Activated gamma-delta T cell treated with anti-CD3 and anti-CD28 coated beads, Interleukin-2, amount 50 U/mL, for 16 hours (primary cell): ENCODE measurements around the gene BEND4.
"Not testable (repeated sequence)": the region's sequence is repeated elsewhere in the genome, so short reads cannot be mapped to it uniquely, and the experiment has no call there.

Experiments
- DNase-seq: peaks from one replicate; pipeline ENCODE4 v3.0.0-alpha.2; 2020; ENCODE audit warnings: low read depth

BEND4 gene

DNA sequence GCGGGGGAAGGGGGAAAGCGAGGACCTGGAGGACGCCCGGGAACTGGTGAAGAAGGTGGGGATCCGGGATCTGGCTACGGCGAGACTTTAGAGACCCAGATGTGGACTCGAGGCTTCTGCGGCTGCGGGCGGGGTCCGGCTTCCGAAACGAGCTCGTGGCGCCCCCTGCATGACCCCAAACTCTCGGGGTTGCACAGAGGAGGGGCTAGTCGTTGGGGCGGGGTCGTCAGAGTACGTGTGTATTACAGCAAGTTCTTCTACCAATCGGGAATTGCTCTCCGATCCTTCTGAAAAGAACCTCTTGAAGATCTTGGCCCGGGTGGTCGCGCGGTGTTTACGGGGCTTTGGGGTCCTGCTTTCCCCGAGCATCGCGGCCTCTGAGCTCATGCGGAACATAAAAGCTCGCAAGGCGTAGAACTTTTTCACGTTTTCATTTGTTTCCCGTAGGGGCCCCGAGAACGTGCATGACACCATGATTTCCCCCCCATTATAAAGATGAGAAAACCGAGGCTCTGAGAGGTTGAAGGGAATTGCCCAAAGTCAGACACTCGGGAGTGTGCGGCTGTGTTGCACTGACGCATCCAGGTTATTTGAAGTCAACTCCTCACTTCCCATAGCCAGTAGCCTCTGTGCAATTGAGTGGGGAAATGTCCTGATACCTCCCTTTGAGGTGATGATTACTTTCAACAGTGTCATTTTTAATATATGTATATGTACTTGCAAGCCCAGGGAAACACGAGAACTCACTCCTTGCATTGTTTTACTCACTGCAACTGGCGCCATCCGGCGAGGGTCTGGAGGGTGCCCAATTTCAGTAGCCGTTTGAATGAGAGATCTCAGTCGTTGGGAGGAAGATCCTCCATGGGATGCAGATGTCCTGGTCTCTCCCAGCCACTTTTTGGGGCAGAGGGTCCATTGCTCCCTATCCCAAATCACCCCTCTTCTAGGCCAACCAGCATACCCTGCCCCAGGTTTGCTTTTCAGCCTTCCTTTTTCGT lies at the start of gene BEND4:
BEND4 (minus strand) TSS at position 149 of the 998 bp plus-strand sequence. CDS start 512 bp downstream, outside the sequence.
- DNase-seq = peak; percentile 4

DNA sequence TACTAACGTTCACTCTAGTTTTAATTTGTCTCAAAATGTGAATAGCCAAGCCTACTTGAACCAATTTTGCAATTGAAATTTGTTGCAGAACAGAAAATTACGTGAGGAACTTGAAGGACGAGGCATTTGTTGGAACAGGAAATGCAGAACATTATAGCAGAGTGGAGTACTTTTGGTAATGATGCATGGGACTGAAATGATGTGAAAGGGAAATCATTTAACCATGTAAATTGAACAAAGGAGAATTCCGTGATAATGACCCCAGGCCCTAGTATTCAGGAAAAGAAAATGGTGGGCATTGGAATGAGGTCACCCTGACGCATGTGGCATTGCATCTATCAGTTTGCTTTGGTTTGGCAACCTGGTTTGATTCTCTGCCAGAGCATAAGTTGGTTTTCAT lies 44.9 kb upstream of the BEND4 start:
- no peak for DNase-seq

DNA sequence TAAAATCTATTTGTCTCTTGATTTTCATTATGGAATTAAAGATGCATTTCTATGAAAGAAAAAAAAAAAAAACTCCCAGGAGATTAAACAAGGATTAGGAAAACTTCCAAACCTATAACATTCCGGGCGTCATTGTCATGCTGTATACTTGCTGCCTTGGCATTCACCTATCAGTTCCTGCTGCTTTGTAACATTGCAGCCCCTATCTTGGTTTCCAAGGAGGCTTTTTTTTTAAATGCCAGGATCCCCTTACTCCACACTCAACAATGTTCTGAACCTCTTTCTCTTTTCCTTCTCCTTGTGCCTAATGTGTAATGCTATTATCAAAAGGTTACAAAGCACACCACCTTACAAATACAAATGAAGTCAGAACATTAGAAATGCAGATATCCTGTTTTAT lies 20.5 kb upstream of the BEND4 start:
- no peak for DNase-seq

DNA sequence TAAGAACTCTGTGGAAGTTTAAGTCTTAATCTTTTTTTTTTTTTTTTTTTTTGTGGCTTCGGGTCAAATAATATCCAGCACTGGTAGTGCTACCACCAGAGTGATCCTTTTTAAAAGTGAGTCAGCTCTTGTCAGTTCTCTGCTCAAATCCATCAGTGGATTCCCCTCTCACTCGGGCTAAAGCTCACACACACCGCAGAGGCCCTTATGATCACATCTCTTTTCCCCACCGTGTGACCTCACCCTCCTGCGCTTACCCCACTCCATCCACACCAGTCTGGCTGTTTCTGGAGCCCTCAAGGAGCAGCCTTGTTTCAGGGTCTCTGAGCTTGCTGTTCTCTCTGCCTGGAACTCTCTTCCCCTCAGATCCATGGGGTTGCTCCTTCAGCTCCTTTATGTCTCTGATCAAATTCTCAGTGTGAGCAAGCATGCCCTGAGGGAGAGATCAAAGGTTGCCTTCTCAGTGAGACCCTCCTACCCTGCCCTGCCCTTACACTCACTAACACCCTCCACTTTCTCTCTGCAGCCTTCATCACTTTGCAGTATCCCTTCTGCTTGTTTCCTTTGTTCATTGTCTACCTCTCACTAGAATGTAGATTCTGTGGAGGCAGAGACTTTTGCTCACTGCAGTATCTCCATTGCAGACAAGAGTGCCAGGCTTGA lies 19.8 kb upstream of the BEND4 start:
- no peak for DNase-seq

DNA sequence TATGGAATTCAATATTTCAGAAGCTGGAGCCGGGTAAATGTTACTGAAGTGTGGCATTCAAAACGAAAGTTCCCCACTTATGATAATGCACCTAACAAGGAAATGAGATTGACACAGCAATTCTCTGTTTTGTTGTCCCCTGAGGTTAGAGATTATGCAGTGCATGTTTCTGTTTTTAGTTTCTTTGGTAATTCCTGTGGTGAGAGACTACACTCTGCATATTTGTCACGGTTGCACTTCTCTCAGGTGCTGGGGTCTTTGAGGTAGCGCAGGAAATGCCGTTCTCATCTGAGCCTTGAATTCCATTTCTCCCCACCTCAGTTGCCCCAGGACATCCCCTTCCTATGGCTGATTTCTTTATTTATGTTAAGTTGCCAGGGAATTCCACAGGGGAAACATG lies 15.3 kb upstream of the BEND4 start:
- no peak for DNase-seq

DNA sequence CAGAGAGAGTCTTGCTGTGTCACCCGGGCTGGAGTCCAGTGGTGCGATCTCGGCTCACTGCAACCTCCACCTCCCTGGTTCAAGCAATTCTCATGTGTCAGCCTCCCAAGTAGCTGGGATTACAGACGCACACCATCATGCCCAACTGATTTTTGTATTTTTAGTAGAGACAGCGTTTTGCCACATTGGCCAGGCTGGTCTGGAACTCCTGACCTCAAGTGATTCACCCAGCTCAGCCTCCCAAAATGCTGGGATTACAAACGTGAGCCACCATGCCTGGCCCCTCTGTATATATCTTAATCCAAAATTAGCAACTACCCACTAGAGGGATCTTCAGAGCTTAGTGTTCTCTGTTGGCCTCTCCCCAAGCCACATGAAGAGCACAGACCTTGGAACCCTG lies 13.7 kb upstream of the BEND4 start:
- DNase-seq = not testable (repeated sequence)

DNA sequence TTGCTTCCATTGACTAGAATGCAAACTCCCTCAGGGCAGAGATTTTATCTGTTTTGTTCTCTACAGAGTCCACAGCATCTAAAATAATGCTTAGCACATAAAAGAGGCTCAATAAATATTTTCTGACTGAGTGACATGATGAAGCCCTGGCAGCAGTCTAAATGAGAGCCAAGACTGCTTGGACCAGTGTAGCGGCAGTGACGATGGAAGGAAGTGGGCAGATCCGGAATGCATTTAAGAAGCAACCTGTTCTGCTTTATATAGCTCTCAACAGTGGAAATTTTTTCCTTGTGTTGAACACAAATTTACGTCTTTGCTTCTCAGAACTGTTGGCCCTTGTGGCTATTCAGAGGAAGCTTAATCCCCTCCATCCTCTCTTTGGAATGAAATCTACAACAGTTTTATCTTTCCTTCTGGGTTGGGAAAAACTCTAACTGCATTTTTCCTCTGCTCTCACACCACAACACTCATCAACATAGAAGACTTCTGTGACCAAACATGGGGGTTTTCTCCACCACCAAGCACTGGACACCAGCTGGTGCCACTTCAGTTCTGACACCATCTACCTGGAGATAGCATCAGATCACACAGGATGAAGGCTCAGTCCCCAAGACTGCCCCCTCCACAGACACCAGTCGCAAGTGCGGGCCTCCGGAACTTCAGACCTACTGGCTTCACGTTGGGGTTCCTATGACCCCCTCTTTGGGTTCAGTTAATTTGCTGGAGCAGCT lies 7.0 kb upstream of the BEND4 start:
- DNase-seq = no peak

DNA sequence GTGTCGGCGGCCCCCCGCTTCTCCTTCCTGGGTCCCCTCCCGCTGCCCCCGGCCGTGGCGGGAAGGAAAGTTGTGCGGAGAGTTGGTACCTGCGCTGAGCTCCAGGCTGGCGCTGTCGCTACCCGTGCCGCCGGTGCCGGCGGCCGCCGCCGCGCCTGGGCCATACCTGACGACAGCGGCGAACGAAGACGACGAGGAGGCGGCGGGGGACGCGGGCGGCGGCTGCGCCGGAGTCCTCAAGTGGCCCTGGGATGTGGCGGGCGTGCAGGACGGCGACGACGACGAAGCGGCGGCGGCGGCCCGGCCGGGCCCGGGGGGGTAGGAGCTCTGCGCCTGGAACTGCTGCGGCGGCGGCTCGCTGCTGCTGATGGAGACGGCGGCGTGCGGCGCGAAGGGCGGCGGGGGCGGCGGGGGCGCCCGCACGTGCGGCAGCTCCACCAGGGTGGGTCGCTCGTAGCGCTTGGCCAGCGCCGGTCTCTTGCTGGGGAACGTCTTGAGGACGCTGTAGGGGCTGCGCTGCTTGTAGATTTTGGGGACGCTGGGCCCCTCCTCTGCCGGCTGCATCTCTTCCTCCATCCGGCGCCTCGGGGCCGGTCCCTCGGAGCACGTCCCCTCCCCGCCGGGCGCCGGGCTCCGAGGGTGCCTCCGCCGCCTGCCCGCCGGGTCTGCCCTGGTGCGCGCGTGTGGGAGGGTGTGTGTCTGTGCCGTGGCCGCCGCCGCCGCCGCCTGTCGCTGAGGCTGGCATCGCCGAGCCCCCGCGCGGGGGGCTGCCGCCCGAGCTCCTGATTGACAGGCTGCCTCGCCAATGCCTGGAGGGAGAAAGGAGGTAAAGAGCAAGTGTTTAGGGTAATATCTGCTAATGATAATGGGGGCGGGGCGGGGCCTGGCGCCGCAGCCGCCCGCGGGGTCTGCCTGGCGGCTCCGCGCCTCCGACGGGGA lies 618 bp downstream of the BEND4 start:
- peak; percentile 49 for DNase-seq

DNA sequence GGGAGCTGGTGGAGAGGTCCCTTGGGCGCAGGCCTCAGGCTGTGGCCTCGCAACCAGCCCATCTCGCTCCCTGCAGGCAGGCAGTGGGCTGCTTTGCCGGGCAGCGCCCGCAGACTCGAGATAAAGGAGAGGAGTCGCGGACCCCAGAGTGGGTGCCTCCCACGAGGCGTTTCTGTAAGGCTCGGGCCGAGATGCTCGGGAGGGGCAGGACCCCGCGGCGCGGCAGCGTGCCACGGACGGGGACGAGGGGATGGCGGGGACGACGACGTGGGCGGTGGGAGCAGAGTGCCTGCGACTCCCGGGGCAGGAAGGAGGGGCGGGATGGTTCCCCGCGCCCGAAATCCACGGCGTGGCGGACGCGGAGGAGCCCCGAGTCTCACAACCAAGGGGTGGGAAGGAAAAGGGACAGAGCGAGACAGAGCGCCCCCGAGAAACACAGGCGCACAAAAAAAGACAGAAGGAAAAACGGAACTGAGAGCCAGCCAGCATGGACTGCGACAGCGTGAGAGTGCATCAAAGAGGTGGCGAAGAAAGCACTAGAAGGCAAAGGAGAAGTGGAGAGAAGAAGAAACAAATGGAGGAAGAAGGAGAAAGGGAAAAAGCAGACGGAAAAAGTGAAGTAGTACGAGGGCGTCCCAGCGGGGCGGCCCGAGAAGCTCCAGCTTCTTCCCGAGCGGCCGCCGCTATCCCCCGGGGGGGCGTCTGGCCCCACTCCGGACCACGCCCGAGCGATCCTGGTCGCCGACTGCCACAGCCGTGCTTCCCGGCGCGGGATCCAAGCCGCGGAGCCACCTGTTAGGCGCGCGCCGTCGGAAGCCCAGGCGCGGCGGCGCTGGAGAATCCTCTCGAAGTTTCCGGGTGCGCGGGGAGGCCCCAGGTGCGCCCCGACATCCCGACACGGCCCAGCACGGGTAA lies 1.5 kb downstream of the BEND4 start:
- no peak for DNase-seq

DNA sequence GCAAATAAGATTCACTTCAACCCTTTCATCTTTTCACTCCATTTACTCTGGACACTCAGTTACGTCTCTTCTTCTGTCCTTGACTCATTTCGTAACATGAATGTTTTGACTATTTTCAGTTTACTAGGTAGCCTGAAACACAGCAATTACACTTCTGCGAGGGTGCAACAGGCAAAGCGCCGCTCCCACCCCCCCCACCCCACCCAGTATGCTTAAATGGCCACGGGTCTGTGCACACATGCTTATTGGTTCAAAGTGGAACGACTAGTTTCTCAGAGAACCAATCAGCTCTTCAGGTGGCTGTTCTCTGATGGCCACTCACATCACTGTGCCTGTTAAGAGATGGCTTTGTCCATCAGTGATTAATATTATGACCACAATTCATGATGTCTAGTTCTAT lies 3.5 kb downstream of the BEND4 start:
- no peak for DNase-seq

DNA sequence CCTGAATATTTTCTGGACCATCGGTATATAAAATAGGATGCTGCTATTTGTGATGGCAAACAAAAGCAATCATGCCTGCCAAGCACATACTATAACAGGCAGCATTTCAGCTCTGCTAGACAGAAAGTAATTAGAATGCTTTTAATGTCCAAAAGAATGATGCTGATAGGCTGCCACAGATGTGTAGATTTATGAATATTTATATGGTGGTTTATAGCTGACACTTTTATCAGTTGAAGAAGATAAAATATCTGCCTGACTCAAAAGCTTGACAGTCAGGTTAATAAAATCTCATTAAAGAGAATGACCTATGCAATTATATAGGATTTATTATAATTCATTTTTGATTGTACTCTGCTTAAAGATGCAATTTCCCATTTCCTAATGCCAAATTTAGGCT lies 4.0 kb downstream of the BEND4 start:
- no peak for DNase-seq

DNA sequence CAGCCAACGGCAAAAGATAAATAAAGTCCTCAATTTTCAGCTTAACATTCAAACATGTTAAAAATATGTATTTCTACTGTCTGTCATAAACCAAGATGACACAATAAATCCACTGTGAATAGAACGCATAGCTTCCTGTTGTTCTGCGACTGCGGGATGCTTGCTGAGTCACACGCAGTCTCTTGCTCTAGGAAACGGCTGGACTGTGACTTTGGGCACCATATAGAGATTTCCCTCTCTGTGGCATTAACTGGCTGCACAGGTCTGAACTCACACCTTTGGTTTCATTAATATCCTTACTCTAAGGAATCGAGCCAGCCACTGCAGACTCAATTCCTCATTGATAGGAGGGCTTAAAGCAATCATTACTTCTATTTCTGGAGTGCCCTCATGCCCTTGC lies 8.4 kb downstream of the BEND4 start:
- DNase-seq = no peak

DNA sequence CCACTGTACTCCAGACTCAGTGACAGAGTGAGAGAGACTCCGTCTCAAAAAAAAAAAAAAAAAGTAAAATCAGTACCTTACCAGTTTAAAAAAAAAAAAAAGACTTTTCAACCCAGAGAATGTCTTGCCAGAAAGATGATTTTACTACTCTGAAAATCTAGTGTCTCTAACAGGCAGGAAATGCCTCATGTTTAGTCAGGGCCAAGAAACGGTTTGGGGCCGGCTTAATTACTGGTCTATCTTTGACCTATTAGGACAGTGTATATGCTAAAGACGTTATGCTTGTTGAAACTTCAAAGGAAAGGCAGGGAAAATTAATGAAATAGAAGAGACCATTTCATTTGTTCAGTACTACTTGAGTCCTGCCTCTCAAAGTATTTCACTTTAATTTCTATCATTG lies 9.9 kb downstream of the BEND4 start:
- no peak for DNase-seq

DNA sequence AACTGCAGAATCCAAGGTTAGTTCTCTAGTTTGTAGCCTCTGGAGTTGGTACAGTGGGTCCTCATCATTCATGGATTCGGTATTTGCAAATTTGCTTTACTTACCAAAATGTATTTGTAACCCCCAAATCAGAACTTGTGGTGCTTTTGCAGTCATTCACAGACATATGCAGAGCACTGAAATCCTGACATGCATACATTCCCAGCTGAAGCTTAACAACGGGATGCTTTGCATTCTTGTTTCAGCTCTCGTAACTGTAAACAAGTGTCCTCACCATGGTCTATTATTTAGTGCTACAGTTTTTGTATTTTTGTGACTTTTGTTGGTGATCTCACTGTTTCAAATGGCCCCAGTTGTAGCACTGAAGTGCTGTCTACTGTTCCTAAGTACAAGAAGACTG lies 16.1 kb downstream of the BEND4 start:
- DNase-seq = no peak

DNA sequence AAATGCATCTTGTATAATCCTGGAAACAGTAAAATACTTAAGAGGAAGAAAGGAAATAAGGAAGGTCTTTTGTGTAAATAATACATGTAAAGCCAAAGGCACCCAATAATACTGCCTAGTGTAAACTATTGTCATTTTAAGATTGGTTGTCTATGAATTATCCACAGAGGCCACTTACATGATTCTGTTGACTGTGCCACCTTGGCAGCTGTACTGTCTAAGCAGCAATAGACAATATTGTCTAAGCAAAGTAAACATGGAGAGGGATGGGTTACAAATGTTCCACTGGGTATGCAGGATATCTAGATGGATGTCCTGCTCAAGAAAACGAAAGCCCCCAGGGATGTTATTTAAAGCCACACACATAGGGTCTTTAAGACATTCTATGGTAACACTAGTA lies 19.4 kb downstream of the BEND4 start:
- DNase-seq = no peak

DNA sequence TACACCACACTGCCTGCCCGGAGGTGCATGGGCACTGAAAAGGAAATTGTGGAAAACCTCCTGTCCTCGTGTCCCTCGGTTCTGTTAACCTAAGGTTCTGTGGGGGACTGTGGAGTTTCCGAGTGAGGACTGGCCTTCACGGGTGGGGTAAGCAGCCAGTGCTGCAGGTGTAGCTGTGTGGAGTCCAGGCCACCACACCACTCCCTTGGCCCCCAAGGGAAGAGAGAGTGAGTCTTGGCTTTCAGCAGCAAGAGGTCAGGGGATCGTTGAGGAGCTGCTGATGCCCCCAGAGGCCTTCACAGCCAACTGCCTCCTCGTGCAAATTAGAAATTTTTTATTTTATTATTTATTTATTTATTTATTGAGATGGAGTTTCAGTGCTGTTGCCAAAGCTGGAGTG lies 20.4 kb downstream of the BEND4 start:
- no peak for DNase-seq

DNA sequence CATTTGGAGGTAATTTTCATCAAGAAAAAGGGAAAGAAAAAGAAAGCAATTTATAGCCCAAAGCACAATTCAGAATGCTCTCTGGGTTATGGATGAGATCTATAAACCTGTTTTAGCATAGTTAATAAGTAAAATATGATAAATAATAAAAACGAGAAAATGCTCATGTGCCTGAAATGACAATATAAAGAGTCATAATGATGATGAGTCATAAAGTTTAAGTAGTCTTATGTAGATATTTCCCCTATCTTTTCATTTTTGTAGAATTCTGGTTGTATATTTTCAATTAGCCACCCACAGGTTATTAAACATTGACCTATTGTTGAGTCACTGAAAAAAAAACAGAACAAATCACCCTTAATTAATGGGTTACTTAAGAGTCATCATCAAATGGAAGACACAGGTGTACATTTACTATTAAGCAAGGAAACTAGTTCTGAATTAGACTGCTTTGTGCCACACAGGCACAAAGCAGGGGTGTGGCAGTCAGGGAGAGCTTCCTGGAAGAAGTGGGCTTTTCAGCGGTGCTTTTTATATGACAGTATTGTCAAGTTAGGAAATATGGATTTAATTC lies 29.3 kb downstream of the BEND4 start:
- DNase-seq = no peak

DNA sequence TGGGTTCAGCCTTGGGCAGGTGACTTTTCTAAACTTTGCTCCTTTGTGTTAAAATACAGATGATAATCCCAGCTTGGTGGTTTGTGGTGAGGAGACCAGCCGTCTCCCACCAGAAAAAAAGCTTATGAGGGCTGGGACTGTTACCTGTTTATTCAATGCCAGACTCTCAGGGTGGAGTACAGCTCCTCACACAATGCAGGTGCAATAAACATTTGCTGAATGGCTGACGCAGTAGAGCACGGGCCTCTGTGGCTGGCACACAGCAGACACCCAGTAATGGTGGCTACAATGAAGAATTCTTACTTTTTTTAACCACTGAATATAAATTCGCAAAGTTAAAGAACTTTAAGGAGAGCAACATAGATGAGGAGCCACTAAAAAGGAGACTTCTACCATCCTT lies 30.2 kb downstream of the BEND4 start:
- no peak for DNase-seq

DNA sequence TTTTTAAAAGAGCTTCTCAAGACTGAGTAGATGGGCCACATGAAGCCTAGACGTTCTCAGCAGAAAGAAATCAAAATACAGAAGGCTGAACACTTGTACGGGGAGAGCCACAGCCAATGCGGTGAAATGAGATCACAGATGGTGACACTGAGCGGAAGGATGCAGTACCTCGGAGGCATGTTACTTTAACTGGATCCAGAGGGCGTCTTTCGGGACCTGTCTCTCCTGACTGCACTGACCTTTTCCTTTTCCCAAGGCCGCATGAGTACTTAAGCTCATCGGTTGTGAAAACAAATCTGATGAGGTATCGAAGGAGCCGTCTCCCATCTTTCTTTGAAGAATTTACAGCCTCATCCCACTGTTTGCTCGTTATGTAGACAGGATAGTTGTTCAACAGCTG lies 32.6 kb downstream of the BEND4 start:
- DNase-seq = no peak

DNA sequence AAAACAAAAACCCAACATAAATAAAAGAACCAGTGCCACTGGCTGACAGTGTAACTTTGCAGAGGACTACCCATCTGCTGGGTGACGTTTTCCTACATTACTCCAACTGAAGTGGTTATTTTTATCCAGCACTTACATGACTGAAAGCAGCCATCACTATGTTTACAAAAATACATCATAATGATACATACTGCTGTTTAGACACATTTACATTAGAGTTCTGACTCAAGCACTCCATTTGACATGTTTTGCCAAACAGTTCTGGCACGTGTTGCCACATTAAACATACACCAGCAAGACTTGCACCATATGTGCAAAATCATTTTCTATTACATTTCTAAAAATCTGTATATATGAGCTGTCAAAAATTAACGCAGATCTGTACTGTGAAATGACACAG lies 39.6 kb downstream of the BEND4 start:
- DNase-seq = no peak
